Measurements from ENCODE around the gene MAFB.

DNA sequence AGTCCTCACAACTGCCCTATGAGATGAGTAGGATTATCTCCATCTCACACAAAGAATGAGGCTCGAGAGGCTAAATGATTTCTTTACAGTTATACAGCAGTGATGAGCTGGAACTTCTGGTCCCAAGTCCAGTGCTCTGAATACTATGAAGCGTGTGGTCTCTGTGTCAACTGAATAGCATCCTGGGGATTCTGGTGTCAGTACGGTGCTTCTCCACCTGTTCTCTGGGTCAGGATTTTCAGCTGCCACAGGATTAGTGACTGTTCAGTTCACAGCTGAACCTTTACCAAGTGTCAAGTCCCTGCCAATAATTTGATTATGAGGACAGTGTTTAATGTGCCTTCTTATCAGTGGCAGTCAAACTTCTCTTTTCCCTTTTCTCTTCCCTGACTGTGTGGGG lies 5.2 kb upstream of the MAFB start:
- TF ChIP-seq, protein P1, sequence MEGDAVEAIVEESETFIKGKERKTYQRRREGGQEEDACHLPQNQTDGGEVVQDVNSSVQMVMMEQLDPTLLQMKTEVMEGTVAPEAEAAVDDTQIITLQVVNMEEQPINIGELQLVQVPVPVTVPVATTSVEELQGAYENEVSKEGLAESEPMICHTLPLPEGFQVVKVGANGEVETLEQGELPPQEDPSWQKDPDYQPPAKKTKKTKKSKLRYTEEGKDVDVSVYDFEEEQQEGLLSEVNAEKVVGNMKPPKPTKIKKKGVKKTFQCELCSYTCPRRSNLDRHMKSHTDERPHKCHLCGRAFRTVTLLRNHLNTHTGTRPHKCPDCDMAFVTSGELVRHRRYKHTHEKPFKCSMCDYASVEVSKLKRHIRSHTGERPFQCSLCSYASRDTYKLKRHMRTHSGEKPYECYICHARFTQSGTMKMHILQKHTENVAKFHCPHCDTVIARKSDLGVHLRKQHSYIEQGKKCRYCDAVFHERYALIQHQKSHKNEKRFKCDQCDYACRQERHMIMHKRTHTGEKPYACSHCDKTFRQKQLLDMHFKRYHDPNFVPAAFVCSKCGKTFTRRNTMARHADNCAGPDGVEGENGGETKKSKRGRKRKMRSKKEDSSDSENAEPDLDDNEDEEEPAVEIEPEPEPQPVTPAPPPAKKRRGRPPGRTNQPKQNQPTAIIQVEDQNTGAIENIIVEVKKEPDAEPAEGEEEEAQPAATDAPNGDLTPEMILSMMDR (tag by site-specific recombination; IDR thresholded peaks at IDR 0.05) = no peak
- TF ChIP-seq, protein P2, sequence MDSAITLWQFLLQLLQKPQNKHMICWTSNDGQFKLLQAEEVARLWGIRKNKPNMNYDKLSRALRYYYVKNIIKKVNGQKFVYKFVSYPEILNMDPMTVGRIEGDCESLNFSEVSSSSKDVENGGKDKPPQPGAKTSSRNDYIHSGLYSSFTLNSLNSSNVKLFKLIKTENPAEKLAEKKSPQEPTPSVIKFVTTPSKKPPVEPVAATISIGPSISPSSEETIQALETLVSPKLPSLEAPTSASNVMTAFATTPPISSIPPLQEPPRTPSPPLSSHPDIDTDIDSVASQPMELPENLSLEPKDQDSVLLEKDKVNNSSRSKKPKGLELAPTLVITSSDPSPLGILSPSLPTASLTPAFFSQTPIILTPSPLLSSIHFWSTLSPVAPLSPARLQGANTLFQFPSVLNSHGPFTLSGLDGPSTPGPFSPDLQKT (IDR thresholded peaks at IDR 0.05; ENCODE audit: borderline replicate concordance, low read depth, low read length) = no peak
- TF ChIP-seq ZBTB20 (tag by site-specific recombination; IDR thresholded peaks at IDR 0.05) = no peak
- no peak for TF ChIP-seq ZNF571 (tag by site-specific recombination; IDR thresholded peaks at IDR 0.05)
- TF ChIP-seq TRIM28 (IDR thresholded peaks at IDR 0.05; ENCODE audit: borderline replicate concordance, low read length) = no peak
- no peak for TF ChIP-seq ZNF658 (tag by site-specific recombination; IDR thresholded peaks at IDR 0.05)
- TF ChIP-seq, protein P3, sequence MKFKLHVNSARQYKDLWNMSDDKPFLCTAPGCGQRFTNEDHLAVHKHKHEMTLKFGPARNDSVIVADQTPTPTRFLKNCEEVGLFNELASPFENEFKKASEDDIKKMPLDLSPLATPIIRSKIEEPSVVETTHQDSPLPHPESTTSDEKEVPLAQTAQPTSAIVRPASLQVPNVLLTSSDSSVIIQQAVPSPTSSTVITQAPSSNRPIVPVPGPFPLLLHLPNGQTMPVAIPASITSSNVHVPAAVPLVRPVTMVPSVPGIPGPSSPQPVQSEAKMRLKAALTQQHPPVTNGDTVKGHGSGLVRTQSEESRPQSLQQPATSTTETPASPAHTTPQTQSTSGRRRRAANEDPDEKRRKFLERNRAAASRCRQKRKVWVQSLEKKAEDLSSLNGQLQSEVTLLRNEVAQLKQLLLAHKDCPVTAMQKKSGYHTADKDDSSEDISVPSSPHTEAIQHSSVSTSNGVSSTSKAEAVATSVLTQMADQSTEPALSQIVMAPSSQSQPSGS (tag by site-specific recombination; IDR thresholded peaks at IDR 0.05; ENCODE audit: low read depth) = no peak

All from HEK293 (cell line).